NCI-H524 (cell line): ENCODE data around the gene LY6G5B.

ENCODE experiments used
- DNase-seq, 2 experiments: peaks; one replicate each; lab custom pipeline; 2025; lab: John Stamatoyannopoulos, UW

The LY6G5B gene

GRCh38 chr6:31641370-31641769, 28.4 kb upstream of the LY6G5B start:
- no peak for DNase-seq

- DNase-seq = no peak
Observed at GRCh38 chr6:31642798-31643570, 26.8 kb upstream of the LY6G5B start.

- DNase-seq = no peak
Observed at GRCh38 chr6:31643818-31644454, 25.8 kb upstream of the LY6G5B start.

- DNase-seq = no peak
Observed at GRCh38 chr6:31645325-31645724, 24.5 kb upstream of the LY6G5B start.

- DNase-seq = peak; percentile 47 to 58
Observed at GRCh38 chr6:31651602-31652191, 18.1 kb upstream of the LY6G5B start.

- peak; percentile 93 to 96 for DNase-seq
Observed at GRCh38 chr6:31652925-31653724, 16.7 kb upstream of the LY6G5B start.

- DNase-seq = no peak
Observed at GRCh38 chr6:31654574-31655348, 15.0 kb upstream of the LY6G5B start.

- no peak for DNase-seq
Observed at GRCh38 chr6:31655349-31656237, 14.2 kb upstream of the LY6G5B start, which contains the start of gene APOM. Gene APOM, plus strand, starts transcription at chr6:31655894. Its CDS starts 73 bp downstream, at chr6:31655967.

GRCh38 chr6:31657406-31658157, 12.2 kb upstream of the LY6G5B start:
- no peak for DNase-seq

- DNase-seq = no peak
Observed at GRCh38 chr6:31658158-31658688, 11.6 kb upstream of the LY6G5B start.

GRCh38 chr6:31658983-31659648, 10.7 kb upstream of the LY6G5B start:
- DNase-seq = no peak

GRCh38 chr6:31659649-31660380, 10.0 kb upstream of the LY6G5B start:
- DNase-seq = no peak

- DNase-seq = peak; percentile 55 to 82
Observed at GRCh38 chr6:31660381-31661261, 9.2 kb upstream of the LY6G5B start, which contains the start of gene C6orf47. Gene C6orf47, minus strand, starts transcription at chr6:31660778. Its CDS starts 831 bp downstream, at chr6:31659947.

GRCh38 chr6:31661262-31662123, 8.3 kb upstream of the LY6G5B start:
- DNase-seq = no peak

- no peak for DNase-seq
Observed at GRCh38 chr6:31662124-31662723, 7.6 kb upstream of the LY6G5B start.
